ENCODE measurements around the gene TSPY1.
"Not testable (repeated sequence)": the region's sequence is repeated elsewhere in the genome, so short reads cannot be mapped to it uniquely, and the experiment has no call there.

TSPY1 gene, protein sequence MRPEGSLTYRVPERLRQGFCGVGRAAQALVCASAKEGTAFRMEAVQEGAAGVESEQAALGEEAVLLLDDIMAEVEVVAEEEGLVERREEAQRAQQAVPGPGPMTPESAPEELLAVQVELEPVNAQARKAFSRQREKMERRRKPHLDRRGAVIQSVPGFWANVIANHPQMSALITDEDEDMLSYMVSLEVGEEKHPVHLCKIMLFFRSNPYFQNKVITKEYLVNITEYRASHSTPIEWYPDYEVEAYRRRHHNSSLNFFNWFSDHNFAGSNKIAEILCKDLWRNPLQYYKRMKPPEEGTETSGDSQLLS

DNA sequence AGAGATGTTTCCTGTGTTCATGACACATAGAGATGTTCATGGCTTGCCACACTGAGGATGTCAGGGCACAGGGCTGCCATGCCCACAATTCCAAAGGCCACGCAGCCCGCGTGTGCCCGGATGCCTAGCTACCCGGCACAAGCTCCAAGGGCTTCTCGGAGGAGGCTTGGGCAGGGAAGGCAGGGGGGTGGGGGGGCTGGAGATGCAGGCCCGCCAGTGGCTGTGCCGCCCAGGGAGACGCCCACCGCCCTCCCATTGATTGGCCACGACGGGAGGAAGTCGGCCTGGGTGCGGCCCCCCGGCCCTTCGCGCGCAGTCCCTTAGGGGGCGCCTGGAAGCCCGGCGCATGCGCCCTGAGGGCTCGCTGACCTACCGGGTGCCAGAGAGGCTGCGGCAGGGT is at the start of gene TSPY1:
Gene TSPY1, plus strand, starts transcription at position 301 of the 400 bp plus-strand sequence. Its CDS starts 46 bp downstream, at position 347.
- DNase-seq: not testable (repeated sequence)

DNA sequence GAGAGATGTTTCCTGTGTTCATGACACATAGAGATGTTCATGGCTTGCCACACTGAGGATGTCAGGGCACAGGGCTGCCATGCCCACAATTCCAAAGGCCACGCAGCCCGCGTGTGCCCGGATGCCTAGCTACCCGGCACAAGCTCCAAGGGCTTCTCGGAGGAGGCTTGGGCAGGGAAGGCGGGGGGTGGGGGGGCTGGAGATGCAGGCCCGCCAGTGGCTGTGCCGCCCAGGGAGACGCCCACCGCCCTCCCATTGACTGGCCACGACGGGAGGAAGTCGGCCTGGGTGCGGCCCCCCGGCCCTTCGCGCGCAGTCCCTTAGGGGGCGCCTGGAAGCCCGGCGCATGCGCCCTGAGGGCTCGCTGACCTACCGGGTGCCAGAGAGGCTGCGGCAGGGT is 20.2 kb downstream of the TSPY1 start, which contains the start of gene TSPY9:
Gene TSPY9, plus strand, starts transcription at position 301 of the 400 bp plus-strand sequence. Its CDS starts 46 bp downstream, at position 347.
- not testable (repeated sequence) for DNase-seq

DNA sequence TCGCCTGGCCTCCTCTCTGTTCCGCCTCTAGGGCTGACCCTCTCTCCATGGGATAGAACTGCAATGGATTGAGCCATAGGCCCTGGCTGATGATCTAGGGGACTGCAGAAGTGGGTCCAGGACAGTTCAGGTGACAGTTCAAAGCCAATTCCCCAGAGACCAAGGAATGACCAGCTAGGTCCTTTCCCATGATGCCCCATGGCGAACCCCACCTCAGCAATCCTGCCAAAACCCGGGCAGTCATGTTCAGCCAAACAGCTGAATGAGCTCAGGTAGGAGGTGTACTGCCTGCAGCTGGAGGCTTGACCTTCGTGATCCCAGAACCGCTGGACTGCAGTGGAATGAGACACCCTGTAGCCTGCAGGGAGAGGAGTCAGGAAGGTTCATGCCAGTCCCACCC is 37.6 kb downstream of the TSPY1 start:
- not testable (repeated sequence) for DNase-seq

DNA sequence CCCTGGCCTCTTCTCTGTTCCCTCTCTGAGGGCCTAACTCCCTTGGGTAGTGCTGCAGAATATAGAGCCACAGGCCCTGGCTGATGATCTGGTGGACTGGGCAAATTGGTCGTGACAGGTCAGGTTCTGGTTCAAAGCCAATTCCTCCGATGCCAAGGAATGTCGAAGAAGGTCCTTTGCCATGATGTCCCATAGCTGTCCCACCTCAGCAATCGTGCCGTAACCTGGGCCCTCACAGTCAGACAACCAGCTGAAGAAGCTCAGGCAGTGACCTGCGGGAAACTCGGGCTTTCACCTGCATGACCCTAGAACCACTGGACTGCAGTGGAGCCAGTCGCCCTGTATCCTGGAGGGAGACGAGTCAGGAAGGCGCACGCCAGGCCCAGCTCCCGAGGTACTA is 49.5 kb downstream of the TSPY1 start:
- not testable (repeated sequence) for DNase-seq

All from NCI-H1048 (cell line).